HG02884 (cell line): ENCODE data around the gene PALM3.

Source experiments
- ATAC-seq: cut with Tn5 transposase; IDR thresholded peaks from one replicate; pipeline ENCODE4 v1.9.1; 2021; ENCODE audit warnings: mild to moderate bottlenecking, moderate library complexity; ENCODE audit not compliant: unreplicated experiment

PALM3 gene

GRCh38 chr19:14089662-14090508 lies 28.0 kb upstream of the PALM3 start:
- no peak for ATAC-seq

GRCh38 chr19:14089412-14089661 lies 27.5 kb upstream of the PALM3 start:
- no peak for ATAC-seq

GRCh38 chr19:14088634-14089411 lies 26.9 kb upstream of the PALM3 start:
- ATAC-seq: no peak

- no peak for ATAC-seq
These were observed 24.2 kb upstream of the PALM3 start for GRCh38 chr19:14086098-14086497.

GRCh38 chr19:14085309-14085995 lies 23.6 kb upstream of the PALM3 start, which contains the start of gene C19orf67:
Gene C19orf67 (minus strand): TSS chr19:14085783. CDS start chr19:14085627, 156 bp downstream.
- ATAC-seq: no peak

GRCh38 chr19:14082675-14082960 lies 20.7 kb upstream of the PALM3 start:
- no peak for ATAC-seq

GRCh38 chr19:14081797-14082674 lies 20.2 kb upstream of the PALM3 start:
- no peak for ATAC-seq

GRCh38 chr19:14080887-14081796 lies 19.3 kb upstream of the PALM3 start:
- ATAC-seq: peak; percentile 76

- ATAC-seq: no peak
These were observed 16.5 kb upstream of the PALM3 start for GRCh38 chr19:14078411-14078810.

- no peak for ATAC-seq
These were observed 12.3 kb upstream of the PALM3 start for GRCh38 chr19:14073925-14074838.

- ATAC-seq: no peak
These were observed 11.5 kb upstream of the PALM3 start for GRCh38 chr19:14073261-14073924.

GRCh38 chr19:14072535-14073260 lies 10.8 kb upstream of the PALM3 start, which contains the start of gene MISP3:
Gene MISP3 (plus strand): TSS chr19:14072786. CDS start chr19:14073310, 524 bp downstream.
- ATAC-seq: no peak

GRCh38 chr19:14070268-14071050 lies 8.6 kb upstream of the PALM3 start:
- no peak for ATAC-seq

GRCh38 chr19:14066134-14066533 lies 4.3 kb upstream of the PALM3 start:
- no peak for ATAC-seq

GRCh38 chr19:14063105-14063504 lies 1.2 kb upstream of the PALM3 start:
- no peak for ATAC-seq

GRCh38 chr19:14062558-14062855 lies 631 bp upstream of the PALM3 start:
- ATAC-seq: no peak
